Fibroblast of skin of scalp (primary cell): ENCODE data around the gene KRTAP20-3.

Source experiments
- DNase-seq: peaks from one replicate; pipeline ENCODE4 v3.0.0-alpha.2; 2013

KRTAP20-3 gene

GRCh38 chr21:30684506-30684905 lies 41.8 kb downstream of the KRTAP20-3 start:
- DNase-seq: no peak

- DNase-seq: no peak
Measured at GRCh38 chr21:30689822-30690221, 47.2 kb downstream of the KRTAP20-3 start.
